HG03575 (cell line): ENCODE data around the gene IGFBP3.

Source experiments
- ATAC-seq: cut with Tn5 transposase; IDR thresholded peaks from one replicate; pipeline ENCODE4 v1.9.1; 2021; ENCODE audit not compliant: unreplicated experiment, insufficient number of reproducible peaks, low FRiP score; ENCODE audit errors: extremely low read depth

IGFBP3 gene

DNA sequence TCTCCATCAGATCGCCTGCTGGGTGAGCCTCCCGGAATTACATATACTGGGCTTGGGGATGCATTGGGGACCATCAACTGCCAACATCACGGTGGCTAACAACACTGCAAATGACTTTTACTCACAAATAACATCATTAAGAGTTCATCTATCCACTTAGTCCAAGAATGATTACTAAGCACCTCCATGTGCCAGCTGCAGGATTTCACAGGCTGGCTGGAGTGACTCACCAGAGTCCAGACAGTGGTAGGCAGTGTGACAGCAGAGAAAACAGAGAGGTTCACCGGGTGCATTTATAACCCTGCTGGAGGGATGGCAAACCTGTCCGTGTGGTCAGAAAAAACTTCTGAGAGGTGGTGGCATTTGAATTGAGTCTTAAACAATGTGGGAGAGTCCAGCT lies 3.2 kb upstream of the IGFBP3 start:
- ATAC-seq, result no peak

DNA sequence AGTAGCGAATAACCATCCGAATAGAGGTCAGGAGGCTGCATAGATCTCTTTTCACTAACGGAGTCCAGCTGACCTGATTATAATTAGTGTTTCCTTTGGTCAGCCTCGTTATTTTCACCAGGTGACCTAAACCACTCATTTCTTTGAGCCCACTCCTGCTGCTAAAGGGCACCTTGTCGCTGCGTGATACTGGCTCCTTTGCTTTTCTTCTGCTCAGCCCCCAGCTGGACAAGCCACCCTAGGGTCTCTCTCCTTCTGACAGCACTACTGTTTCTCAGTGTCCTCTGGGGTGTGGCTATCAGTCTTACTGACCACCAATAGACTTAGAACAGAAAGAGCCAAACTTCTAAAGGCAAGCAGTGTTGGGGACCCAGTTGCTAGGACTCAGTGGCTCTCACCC lies 2.7 kb upstream of the IGFBP3 start:
- ATAC-seq, result no peak

DNA sequence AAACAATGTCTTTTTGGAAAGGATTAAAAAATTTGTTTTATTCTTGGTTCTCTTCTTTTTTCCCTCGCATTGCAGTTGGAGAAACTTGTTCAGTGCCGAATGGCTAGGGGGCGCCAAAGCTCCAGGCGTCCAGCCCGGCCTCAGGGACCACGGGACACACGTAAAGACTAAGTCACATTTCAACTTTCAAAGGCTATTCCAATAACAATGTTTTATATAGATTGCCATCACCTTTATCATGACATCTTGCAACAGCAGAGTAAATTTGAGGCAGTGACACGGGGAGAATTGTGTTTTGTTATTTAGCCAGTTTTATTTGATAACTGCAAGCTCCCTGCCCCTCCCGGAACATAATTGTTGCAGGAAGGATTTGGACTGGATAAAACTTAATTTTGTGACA lies 2.2 kb upstream of the IGFBP3 start:
- ATAC-seq, result no peak

DNA sequence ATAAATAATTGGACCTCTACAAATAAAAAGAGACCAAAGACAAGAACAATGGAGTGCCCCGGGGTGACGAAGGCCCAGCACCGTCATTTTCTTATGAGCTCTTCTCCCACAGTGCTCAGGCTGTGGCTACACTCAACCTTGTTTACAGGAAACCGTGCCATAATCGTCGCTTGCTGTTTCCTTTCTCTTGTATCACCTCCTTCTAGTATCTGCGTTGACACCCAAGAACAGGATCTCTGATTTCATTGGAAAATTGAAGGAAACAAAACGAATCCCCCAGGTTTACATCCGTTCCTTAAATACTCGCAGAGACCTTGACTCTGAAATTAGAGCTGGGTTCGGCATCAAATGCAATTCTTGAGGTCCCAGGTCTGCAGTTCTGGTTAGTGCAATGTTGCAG lies 1.7 kb upstream of the IGFBP3 start:
- no peak for ATAC-seq

DNA sequence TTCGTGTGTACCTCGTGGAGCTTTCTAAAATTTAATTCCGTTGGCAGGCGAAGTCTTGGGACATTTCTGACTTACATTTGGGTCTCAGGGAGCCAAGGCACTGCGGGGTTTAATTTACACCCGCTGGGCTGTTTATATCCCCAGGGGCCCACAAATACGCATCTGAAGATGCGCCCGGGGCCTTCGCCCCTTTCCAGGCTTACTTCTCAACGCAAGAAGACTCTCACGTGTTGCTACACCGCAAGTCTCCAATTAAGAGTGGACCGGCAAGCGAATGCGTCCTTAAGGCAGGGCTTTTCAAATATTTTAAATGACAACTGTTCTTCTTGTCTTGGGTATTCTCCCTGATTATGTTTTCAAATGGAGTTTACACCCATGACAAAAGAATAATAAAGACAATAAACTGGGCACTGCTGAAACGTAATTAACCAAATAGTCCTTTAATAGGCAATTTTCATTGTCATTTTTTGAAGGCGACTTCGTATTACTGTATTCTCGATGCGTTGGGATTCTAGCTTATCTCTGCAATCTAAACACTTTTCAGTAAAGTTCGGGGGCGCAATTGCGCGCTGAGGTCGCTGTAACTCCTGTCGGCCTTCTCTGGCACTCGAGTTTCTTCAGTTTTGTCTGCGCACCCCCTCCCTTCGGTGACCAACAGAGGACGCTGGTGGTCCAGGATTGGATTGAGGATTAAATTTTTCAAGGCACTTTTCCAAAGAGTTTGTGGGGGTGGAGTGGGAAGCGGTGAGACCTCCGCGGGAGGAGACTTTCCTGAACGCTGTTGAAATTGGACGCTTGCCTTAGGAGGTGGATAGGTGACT lies 837 bp upstream of the IGFBP3 start:
- ATAC-seq, result no peak

DNA sequence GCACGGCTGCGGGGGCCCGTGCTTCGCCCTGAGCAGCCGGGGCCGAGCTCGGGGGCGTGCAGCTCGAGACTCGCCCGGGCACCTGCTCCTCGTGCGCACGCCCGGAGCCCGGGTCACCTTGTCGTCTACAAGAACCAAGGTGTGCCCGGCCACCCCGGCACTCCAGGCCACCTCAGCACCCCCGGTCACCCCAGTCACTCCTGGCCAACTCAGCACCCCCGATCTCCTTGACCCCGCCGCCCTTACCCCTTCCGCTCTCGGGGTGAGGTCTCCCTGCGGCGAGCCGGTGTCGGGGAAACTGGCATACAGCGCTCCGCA lies 268 bp upstream of the IGFBP3 start:
- ATAC-seq, result no peak

DNA sequence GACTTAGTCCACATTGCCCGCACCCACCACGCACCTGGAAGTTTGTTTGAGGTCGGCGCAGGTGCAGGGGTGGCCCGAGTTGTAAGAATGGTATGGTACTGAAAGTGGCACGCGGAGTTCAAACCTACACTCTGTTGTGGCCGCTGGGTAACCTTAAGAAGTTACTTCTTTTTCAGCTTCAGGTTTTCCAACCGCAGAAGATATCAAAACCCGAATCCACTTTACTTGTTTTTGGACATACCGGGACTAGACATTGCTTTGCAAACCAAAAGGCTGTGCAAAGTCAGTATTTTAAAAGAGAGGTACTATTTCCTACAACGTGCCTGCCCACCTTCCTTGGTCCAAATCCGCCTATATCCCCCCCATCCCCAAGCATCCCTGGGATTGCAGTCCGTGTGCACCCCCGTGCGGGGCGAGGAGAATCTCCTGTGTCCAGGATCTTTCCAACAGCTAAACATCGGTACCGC lies 1.0 kb downstream of the IGFBP3 start:
- no peak for ATAC-seq

DNA sequence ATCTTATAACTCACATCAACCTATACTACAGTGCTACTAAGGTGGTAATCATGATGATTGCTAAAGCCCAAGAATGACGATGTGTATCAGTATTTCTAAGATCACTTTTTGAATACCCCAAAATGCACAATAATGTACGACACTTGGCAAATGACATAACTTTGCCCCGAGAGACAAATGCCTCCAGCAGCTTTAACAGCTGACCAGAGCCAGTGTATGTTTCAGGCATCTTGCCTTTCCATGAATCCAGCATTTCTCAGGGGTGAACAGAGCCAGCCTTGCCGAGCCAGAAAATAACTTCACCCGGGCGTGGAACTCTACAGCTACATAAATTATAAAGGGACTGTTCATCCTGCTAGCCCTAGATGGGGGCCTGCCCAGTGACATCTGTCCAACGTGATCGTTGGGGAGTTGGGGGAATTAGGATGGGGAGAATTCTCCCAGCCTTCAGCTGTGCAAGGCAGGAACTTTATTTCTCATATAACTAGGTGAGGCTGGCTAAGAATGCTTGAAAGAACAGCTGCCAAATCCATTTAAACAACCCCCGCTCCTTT lies 1.8 kb downstream of the IGFBP3 start:
- no peak for ATAC-seq

DNA sequence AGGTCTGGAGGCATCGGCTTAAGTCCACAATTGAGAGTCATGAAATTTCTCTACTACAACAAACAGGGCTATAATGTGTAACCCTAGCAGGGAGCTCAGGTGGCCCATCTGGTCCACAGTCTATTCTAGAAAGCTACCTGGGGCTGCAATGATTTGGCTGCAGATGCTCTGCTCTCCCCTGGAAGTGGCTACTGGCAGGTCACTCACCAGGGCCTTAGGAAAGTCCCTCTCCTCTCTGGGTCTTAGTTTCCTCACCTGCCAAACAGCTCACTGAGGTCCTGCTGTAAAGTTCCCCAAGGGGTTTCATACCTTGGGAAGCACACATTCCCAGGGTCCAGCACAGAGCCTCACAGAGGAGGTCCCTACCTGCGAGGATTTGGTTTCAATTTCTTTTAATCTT lies 2.5 kb downstream of the IGFBP3 start:
- ATAC-seq, result no peak

DNA sequence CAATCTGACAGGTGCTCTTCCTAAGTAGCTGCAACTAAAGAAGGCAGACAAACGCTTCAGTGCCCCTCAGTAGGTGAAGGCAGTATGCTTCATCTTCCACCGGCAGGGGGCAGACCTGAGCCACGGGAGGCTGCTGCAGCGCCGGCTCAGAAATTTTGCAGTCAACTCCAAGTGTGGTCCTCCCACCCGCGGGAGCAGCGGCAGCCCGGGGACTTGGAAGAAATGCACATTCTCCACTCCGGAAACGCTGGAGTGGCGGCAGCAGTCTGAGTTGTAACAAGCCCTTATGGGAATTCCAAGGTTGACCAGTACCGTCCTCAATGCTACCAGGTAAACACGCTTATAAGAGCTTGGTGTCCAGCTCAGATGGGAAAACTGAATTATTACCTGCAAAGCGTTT lies 3.4 kb downstream of the IGFBP3 start:
- no peak for ATAC-seq

DNA sequence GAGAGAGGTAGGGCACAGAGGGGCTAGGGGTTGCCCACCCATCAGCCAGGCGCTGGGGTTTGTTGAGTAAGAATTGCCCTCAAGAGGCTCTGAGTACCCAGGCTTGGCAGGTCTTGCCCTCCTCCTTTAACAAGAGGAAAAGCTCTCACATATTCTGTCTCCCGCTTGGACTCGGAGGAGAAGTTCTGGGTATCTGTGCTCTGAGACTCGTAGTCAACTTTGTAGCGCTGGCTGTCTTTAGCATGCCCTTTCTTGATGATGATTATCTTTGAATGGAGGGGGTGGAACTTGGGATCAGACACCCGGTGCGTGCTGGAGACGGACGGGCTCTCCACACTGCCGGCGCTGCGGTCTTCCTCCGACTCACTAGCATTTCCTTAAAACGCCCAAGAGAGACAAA lies 4.0 kb downstream of the IGFBP3 start:
- ATAC-seq, result no peak

DNA sequence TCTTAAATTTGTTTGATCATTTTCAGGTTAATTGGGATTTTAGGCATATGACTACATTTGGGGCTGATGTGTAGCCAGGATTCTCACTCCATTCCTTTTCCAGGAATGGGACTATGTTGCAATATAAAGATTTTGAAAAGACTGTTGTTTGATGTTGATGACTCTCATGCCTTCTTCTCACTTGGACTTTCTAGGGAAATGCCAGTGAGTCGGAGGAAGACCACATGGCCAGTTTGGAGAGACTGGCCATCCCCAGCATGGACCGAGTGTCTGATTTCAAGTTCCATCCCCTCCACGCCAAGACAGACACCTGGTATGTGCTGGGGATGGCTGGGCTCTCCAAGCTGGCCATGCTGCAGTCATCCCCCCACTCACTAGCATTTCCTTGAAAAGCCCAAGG lies 5.5 kb downstream of the IGFBP3 start:
- ATAC-seq, result no peak

DNA sequence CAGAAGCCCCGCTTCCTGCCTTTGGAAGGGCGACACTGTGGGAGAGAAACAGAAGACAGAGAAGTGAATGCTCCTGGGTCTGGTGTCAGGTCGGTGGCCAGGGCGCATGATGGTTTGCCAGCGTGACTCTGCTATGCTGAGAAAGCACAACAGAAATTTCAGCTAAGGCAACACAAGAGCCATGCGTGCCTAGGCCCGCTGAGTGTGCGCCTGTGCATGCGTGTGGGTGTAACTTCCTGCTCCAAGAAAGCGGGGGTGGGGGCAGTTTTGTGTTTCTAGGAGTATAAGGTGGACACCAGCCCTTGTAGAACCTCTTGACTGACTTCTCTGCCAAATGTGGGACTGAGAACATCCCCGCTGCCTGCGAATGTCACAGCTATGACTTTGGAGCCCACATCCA lies 6.2 kb downstream of the IGFBP3 start:
- ATAC-seq, result no peak

DNA sequence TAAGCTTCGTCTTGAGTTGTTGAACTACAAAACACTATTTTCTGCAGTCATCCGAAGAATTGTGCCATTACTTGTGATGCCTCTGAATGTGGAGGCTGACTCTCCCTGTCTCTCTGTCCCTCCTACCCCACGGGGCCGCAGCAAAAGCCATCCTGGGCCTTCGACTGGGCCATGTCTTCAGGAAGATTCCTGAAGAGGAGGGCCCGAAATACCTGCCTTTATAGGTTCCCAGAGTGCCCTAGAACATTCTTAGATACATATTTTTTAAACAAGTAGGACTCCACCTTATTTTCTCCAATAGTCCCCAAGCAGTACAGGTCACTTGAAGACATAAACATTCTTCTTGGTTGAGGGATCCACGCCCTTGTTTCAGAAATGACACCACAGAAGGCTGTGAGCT lies 8.1 kb downstream of the IGFBP3 start:
- ATAC-seq, result no peak

DNA sequence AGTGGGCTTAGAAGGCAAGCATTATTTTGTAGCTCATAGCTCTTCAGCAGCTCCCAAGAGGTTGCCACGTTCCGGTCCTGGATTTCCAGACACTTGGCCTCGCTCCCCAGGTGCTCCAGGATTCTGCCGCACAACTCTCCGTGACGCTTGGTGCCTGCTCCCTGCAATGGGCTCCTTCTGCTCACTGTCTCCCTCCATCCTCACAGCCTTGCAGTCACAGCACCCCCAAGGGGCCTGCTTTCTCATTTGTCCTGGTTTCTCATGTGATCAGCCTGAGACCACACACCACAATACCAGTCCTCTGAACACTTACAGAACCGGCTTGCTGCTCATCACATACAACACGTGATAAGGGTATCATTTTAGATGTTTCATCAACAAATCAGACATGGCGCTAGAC lies 9.8 kb downstream of the IGFBP3 start:
- no peak for ATAC-seq

DNA sequence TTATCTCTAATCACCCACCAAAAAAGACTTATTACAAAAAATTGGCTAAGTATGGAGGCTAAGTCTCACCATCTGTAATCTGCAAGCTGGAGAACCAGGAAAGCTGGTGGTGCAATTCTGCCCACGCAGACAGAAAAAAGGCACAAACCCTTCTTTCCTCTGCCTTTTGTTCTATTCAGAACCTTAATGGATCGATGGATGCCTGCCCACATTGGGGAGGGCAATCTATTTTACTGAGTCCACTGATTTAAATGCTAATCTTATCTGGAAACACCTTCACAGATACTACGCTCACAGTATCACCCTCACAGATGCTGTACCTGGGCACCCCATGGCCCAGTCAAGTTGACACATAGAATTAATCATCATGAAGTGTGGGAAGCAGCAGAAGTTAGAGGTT lies 10.2 kb downstream of the IGFBP3 start:
- no peak for ATAC-seq

DNA sequence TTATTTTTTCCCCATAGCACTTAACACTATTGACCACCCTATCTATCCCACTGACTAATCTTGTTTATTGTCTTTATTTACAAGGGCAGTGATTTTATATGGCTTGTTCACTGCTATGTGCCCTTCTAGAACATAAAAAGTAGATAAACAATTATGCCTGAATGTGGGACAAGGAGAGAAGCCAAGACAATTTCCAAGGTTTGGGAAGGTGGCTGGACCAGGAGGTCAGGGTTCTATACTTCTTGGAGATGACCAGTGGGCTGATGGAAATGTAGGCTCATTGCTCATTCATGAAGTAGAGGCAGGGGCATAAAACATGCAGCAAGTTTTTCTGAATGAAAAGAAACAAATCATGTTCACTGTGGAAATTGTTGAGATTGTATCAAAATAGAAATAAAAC lies 11.5 kb downstream of the IGFBP3 start:
- no peak for ATAC-seq

DNA sequence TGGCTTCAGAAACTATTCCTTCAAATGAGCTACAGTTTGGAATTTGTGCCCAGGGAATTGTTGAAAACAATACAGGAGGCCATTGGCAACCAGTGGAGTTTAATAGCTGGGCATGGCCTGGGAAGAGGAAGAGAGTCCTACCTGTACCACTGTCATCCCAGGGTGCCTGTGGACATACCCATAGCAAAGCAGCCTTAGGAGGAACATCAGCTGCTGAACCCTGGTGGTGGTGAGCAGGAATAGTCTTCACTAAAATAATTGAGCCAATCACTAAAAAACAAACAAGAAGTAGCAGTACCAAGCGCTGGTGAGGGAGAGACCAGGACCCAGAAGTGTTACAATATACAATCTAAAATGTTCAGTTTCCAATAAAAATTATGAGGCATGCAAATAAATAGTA lies 18.3 kb downstream of the IGFBP3 start:
- ATAC-seq, result no peak

DNA sequence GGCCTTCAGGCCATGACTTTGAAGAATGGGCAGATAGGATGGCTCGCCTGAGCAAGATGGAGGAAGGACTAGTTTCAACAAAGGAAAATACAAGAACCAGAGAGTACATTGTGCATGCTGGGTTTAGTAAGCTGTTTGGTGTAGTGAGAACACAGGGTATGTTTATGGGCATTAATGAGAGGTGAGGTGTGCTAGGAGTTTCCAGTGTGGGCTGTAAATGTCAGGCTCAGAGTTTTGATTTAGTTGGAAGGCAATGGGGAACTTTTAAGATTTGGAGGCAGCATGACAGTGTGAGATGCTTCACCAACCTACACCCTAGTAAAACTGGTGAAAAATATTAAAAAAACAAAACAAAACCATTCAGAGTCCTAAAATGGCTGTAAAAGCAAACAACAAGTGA lies 19.5 kb downstream of the IGFBP3 start:
- ATAC-seq, result no peak

DNA sequence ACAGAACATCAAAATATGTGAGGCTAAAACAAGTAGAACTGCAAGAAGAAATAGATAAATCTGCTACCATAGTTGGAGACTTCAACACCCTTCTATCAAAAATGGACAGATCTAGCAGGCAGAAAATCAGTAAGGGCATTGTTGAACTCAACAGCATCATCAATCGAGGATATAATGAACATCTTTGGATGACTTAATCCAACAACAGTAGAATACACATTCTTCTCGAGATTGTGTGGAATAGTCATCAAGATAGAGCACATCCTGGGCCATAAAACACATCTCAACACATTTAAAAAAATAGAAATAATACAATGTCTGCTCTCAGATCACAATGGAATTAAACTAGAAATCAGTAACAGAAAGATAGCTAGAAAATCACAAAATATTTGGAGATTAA lies 22.9 kb downstream of the IGFBP3 start:
- ATAC-seq, result no peak

DNA sequence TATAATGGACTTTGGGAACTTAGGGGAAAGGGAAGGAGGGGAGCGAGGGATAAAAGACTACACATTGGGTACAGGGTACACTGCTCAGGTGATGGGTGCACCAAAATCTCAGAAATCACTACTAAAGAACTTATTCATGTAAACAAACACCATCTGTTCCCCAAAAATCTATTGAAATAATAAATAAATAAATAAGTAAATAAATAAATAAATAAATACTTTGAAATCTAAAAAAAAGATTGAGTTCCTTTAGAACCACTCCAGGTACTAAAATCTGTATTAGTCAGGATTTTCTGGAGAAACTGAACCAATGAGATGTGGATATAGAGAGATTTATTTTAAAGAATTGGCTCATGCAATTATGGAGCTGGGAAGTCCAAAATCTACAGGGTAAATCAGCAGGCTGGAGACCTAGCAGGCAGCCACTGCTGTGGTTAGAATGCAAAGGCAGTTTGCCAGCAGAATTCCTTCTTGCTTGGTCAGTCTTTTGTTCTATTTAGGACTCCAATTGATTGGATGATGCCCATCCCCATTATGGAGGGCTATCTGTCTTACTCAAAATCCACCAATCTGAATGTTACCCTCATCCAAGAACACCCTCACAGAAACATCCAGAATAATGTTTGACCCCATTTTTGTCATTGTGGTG lies 23.9 kb downstream of the IGFBP3 start:
- no peak for ATAC-seq
